Measurements from ENCODE around the gene CA10.

DNA sequence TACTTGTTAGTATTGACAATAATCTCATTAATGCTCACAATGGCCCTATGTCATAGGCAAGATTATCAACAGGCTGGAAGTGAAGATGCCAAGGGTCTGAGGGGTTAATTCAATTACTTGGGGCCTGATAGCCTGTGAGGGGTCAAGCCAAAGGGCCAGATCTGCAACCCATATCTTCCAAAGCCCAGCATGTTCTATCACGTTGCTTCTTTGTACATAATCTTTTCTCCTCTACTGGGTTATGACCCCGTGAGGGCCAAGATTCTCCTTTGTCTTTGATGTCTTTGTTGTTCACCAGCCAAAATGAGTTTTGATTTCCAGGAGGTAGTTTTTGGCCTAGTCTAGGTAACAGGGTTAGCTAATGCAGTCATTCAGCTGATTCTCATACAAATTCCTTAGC lies 551.0 kb downstream of the CA10 start:
- TF ChIP-seq POLR2AphosphoS5 (IDR thresholded peaks at IDR 0.05; ENCODE audit: low read depth, low read length) (no peak), TAF1 (IDR thresholded peaks at IDR 0.05; ENCODE audit: borderline replicate concordance, insufficient read depth, low read length) (no peak)

All from PFSK-1 (cell line).